Stimulated activated naive CD8-positive, alpha-beta T cell treated with anti-CD3 and anti-CD28 coated beads, Interleukin-15, amount 100 ng/mL, for 72 hours (primary cell): ENCODE measurements around the gene CCDC102A.

Experiments used
- ATAC-seq: fragments of 150-1000 bp; cut with Tn5 transposase; 2 replicates; pipeline ENCODE4 v1.10.0; 2021; ENCODE audit warnings: mild to moderate bottlenecking, moderate library complexity
- DNase-seq, 2 donors: peaks; one replicate each; pipeline ENCODE4 v3.0.0; 2021 to 2022
- H3K27ac Mint-ChIP-seq, 2 donors: one replicate each; pipeline ENCODE4 v1.8.0; 2022; ENCODE audit warnings: mild to moderate bottlenecking in 2 of 2, mixed read lengths in 2 of 2, moderate library complexity in 2 of 2
- H3K27me3 Mint-ChIP-seq: one replicate; pipeline ENCODE4 v1.8.0; 2022; ENCODE audit warnings: mixed read lengths
- H3K4me1 Mint-ChIP-seq: one replicate; pipeline ENCODE4 v1.8.0; 2022; ENCODE audit warnings: mild to moderate bottlenecking, mixed read lengths
- H3K4me3 Mint-ChIP-seq, 2 donors: one replicate each; pipeline ENCODE4 v1.8.0; 2022; ENCODE audit warnings: mild to moderate bottlenecking in 2 of 2, mixed read lengths in 2 of 2, moderate library complexity in 1 of 2
- H3K9me3 Mint-ChIP-seq, 2 donors: one replicate each; pipeline ENCODE4 v1.8.0; 2022; ENCODE audit warnings: mixed read lengths in 2 of 2

Gene CCDC102A

GRCh38 chr16:57525761-57526160 lies 10.6 kb downstream of the CCDC102A start:
- H3K4me3 Mint-ChIP-seq = no peak overlapping the region

GRCh38 chr16:57522960-57523359 lies 13.4 kb downstream of the CCDC102A start:
- Mint-ChIP-seq H3K9me3 (no peaks in the 10 kb centered on the region), H3K27me3 (no peaks in the 10 kb centered on the region), H3K27ac (peak overlapping the region in 1 of 2 donors; percentile 85), H3K4me1 (peaks cover 19% of the 10 kb centered on the region), H3K4me3 (no peak overlapping the region)
- no peak for DNase-seq
- no peak for ATAC-seq

More at GRCh38 chr16:57525761-57526160, 10.6 kb downstream of the CCDC102A start:
- H3K9me3 Mint-ChIP-seq = no peaks in the 10 kb centered on the region
- DNase-seq = no peak
- H3K27ac Mint-ChIP-seq = peak overlapping the region in 1 of 2 donors; percentile 30
- no peak for ATAC-seq
- H3K4me1 Mint-ChIP-seq = peaks cover 21% of the 10 kb centered on the region
- no peaks in the 10 kb centered on the region for H3K27me3 Mint-ChIP-seq

- Mint-ChIP-seq H3K9me3 (no peaks in the 10 kb centered on the region), H3K4me1 (peaks cover 19% of the 10 kb centered on the region), H3K27ac (peak overlapping the region in 1 of 2 donors; percentile 95), H3K4me3 (no peak overlapping the region), H3K27me3 (no peaks in the 10 kb centered on the region)
- DNase-seq (peak; percentile 79 to 80), ATAC-seq (peak; percentile 95)
Observed at GRCh38 chr16:57519796-57520360, 16.5 kb downstream of the CCDC102A start.

- DNase-seq = no peak
- Mint-ChIP-seq H3K9me3 (no peaks in the 10 kb centered on the region), H3K4me1 (peaks cover 19% of the 10 kb centered on the region), H3K27me3 (no peaks in the 10 kb centered on the region), H3K27ac (peak overlapping the region in 1 of 2 donors; percentile 73), H3K4me3 (no peak overlapping the region)
- ATAC-seq = no peak
Observed at GRCh38 chr16:57518922-57519321, 17.4 kb downstream of the CCDC102A start.

GRCh38 chr16:57518520-57518919 lies 17.9 kb downstream of the CCDC102A start:
- Mint-ChIP-seq H3K4me3 (no peak overlapping the region), H3K27ac (no peak overlapping the region)
- no peak for ATAC-seq

GRCh38 chr16:57517397-57518367 lies 18.7 kb downstream of the CCDC102A start:
- Mint-ChIP-seq H3K4me1 (peaks cover 19% of the 10 kb centered on the region), H3K4me3 (no peak overlapping the region), H3K27ac (no peak overlapping the region), H3K9me3 (no peaks in the 10 kb centered on the region), H3K27me3 (no peaks in the 10 kb centered on the region)
- ATAC-seq (no peak), DNase-seq (no peak)

More at GRCh38 chr16:57518520-57518919, 17.9 kb downstream of the CCDC102A start:
- H3K27me3 Mint-ChIP-seq = no peaks in the 10 kb centered on the region
- H3K4me1 Mint-ChIP-seq = peaks cover 19% of the 10 kb centered on the region
- H3K9me3 Mint-ChIP-seq = no peaks in the 10 kb centered on the region
- DNase-seq = no peak

GRCh38 chr16:57516773-57517172 lies 19.6 kb downstream of the CCDC102A start:
- ATAC-seq (no peak), DNase-seq (no peak)
- H3K27ac Mint-ChIP-seq = no peak overlapping the region
- no peak overlapping the region for H3K4me3 Mint-ChIP-seq
- H3K27me3 Mint-ChIP-seq = no peaks in the 10 kb centered on the region
- H3K4me1 Mint-ChIP-seq = peaks cover 13% of the 10 kb centered on the region
- no peaks in the 10 kb centered on the region for H3K9me3 Mint-ChIP-seq

- H3K9me3 Mint-ChIP-seq = no peaks in the 10 kb centered on the region
- DNase-seq (no peak), ATAC-seq (no peak)
- no peaks in the 10 kb centered on the region for H3K27me3 Mint-ChIP-seq
- no peak overlapping the region for H3K4me3 Mint-ChIP-seq
- H3K27ac Mint-ChIP-seq = peak overlapping the region in 1 of 2 donors; percentile 16
- H3K4me1 Mint-ChIP-seq = peaks cover 13% of the 10 kb centered on the region
Observed at GRCh38 chr16:57516176-57516725, 20.1 kb downstream of the CCDC102A start.

- Mint-ChIP-seq H3K27me3 (no peaks in the 10 kb centered on the region), H3K4me1 (peaks cover 8% of the 10 kb centered on the region), H3K4me3 (no peak overlapping the region), H3K27ac (no peak overlapping the region), H3K9me3 (no peaks in the 10 kb centered on the region)
- ATAC-seq (no peak), DNase-seq (no peak)
Observed at GRCh38 chr16:57514791-57515600, 21.4 kb downstream of the CCDC102A start.

GRCh38 chr16:57514371-57514770 lies 22.0 kb downstream of the CCDC102A start:
- H3K27ac Mint-ChIP-seq = peak overlapping the region in 1 of 2 donors; percentile 9
- DNase-seq = no peak
- H3K27me3 Mint-ChIP-seq = no peaks in the 10 kb centered on the region
- no peak overlapping the region for H3K4me3 Mint-ChIP-seq
- ATAC-seq = no peak
- H3K4me1 Mint-ChIP-seq = peaks cover 6% of the 10 kb centered on the region
- no peaks in the 10 kb centered on the region for H3K9me3 Mint-ChIP-seq

GRCh38 chr16:57513371-57514102 lies 22.8 kb downstream of the CCDC102A start:
- Mint-ChIP-seq H3K27me3 (no peaks in the 10 kb centered on the region), H3K4me1 (no peaks in the 10 kb centered on the region), H3K27ac (no peak overlapping the region), H3K4me3 (no peak overlapping the region), H3K9me3 (no peaks in the 10 kb centered on the region)
- no peak for ATAC-seq
- no peak for DNase-seq

- no peaks in the 10 kb centered on the region for H3K27me3 Mint-ChIP-seq
- H3K27ac Mint-ChIP-seq = peak overlapping the region in 1 of 2 donors; percentile 38
- H3K4me3 Mint-ChIP-seq = no peak overlapping the region
- H3K9me3 Mint-ChIP-seq = no peaks in the 10 kb centered on the region
- DNase-seq (no peak), ATAC-seq (no peak)
- H3K4me1 Mint-ChIP-seq = no peaks in the 10 kb centered on the region
Observed at GRCh38 chr16:57512296-57513001, 23.9 kb downstream of the CCDC102A start.

- H3K27ac Mint-ChIP-seq = no peak overlapping the region
- ATAC-seq (no peak), DNase-seq (no peak)
- no peaks in the 10 kb centered on the region for H3K4me1 Mint-ChIP-seq
- no peaks in the 10 kb centered on the region for H3K9me3 Mint-ChIP-seq
- H3K27me3 Mint-ChIP-seq = no peaks in the 10 kb centered on the region
- H3K4me3 Mint-ChIP-seq = no peak overlapping the region
Observed at GRCh38 chr16:57510016-57510871, 26.1 kb downstream of the CCDC102A start.
